ENCODE results near the gene L3MBTL2.
A peak's percentile ranks its signal among the peaks of the same experiment; 100 is the strongest.

The L3MBTL2 gene

GRCh38 chr22:41204066-41204465 lies 1.0 kb upstream of the L3MBTL2 start:
- CTCF ChIA-PET: no interaction called here
- POLR2A ChIA-PET: no interaction called here
- DNase-seq (ENCODE audit: extremely low spot score): no peak
- TF ChIP-seq CTCF (IDR thresholded peaks at IDR 0.05; ENCODE audit: control extremely low read depth, extremely low read depth, low read depth, missing control alignments): no peak

GRCh38 chr22:41206719-41207118 lies 1.6 kb downstream of the L3MBTL2 start:
- CTCF ChIA-PET: interaction anchor here (1.4 to 1.6 kb wide), 2 partner anchors 31 kb away, joined by 3 to 5 read pairs; no protein-coding TSS in a partner anchor
- no peak for TF ChIP-seq CTCF (IDR thresholded peaks at IDR 0.05; ENCODE audit: control extremely low read depth, extremely low read depth, low read depth, missing control alignments)
- POLR2A ChIA-PET: interaction anchor here (0.7 kb wide), 2 partner anchors 256 to 378 kb away, joined by 3 read pairs; no protein-coding TSS in a partner anchor
- peak; percentile 20 for DNase-seq (ENCODE audit: extremely low spot score)

GRCh38 chr22:41215409-41215808 lies 10.3 kb downstream of the L3MBTL2 start:
- DNase-seq (ENCODE audit: extremely low spot score): no peak
- no peak for TF ChIP-seq CTCF (IDR thresholded peaks at IDR 0.05; ENCODE audit: control extremely low read depth, extremely low read depth, low read depth, missing control alignments)
- POLR2A ChIA-PET: no interaction called here
- CTCF ChIA-PET: interaction anchor here (1.0 to 2.0 kb wide), 2 partner anchors 8 to 22 kb away, joined by 5 to 6 read pairs; no protein-coding TSS in a partner anchor

GRCh38 chr22:41215926-41216325 lies 10.8 kb downstream of the L3MBTL2 start:
- CTCF ChIA-PET: interaction anchor here (2.1 kb wide), 1 partner anchor 22 kb away, joined by 10 read pairs; no protein-coding TSS in a partner anchor
- no peak for DNase-seq (ENCODE audit: extremely low spot score)
- no peak for TF ChIP-seq CTCF (IDR thresholded peaks at IDR 0.05; ENCODE audit: control extremely low read depth, extremely low read depth, low read depth, missing control alignments)
- POLR2A ChIA-PET: no interaction called here

GRCh38 chr22:41216984-41217383 lies 11.9 kb downstream of the L3MBTL2 start:
- ChIA-PET POLR2A (interaction anchor here (1.2 kb wide), 1 partner anchor 9 kb away, joined by 3 read pairs; no protein-coding TSS in a partner anchor), CTCF (interaction anchor here (1.1 to 2.1 kb wide), 4 partner anchors 9 to 97 kb away, joined by 3 to 10 read pairs (median 3); no protein-coding TSS in a partner anchor)
- no peak for TF ChIP-seq CTCF (IDR thresholded peaks at IDR 0.05; ENCODE audit: control extremely low read depth, extremely low read depth, low read depth, missing control alignments)
- DNase-seq (ENCODE audit: extremely low spot score): no peak

- CTCF ChIA-PET: interaction anchor here (1.1 to 2.1 kb wide), 5 partner anchors 10 to 98 kb away, joined by 3 to 10 read pairs (median 3); no protein-coding TSS in a partner anchor
- POLR2A ChIA-PET: interaction anchor here (1.2 kb wide), 1 partner anchor 10 kb away, joined by 3 read pairs; no protein-coding TSS in a partner anchor
- peak; percentile 77 for DNase-seq (ENCODE audit: extremely low spot score)
- no peak for TF ChIP-seq CTCF (IDR thresholded peaks at IDR 0.05; ENCODE audit: control extremely low read depth, extremely low read depth, low read depth, missing control alignments)
Observed at GRCh38 chr22:41217553-41218157, 12.5 kb downstream of the L3MBTL2 start.
